A549 (cell line): ENCODE measurements around the gene DHRS3. TPM values are rescaled to one million over a fixed set of nuclear protein-coding genes. Genes with fewer than 3 reads are reported as not detected.
"Not testable (repeated sequence)": the region's sequence is repeated elsewhere in the genome, so short reads cannot be mapped to it uniquely, and the experiment has no call there.

Source experiments
- ATAC-seq, 2 experiments: fragments of 200-7000 bp in 1 of 2; fragments of >200 bp in 1 of 2; cut with Nextera tagmentation in 1 of 2; cut with Tn5 transposase in 1 of 2; 3 replicates each; pipeline versions ENCODE4 v1.8.0 to v1.9.1; 2018 to 2020; ENCODE audit warnings: mild to moderate bottlenecking in 1 of 2, moderate library complexity in 1 of 2
- CTCF ChIA-PET: fragments of 300-600 bp; sonication (Branson Sonifier 250); formaldehyde crosslinking; extraction: SDS; loops from one replicate; lab custom pipeline; 2021; ENCODE audit warnings: antibody characterized with exemption, inconsistent platforms; lab: Yijun Ruan, JAX
- POLR2A ChIA-PET: fragments of 350-600 bp; formaldehyde crosslinking; extraction: SDS; loops from one replicate; lab custom pipeline; 2021; ENCODE audit warnings: antibody characterized with exemption, inconsistent platforms; lab: Yijun Ruan, JAX
- DNase-seq, 2 experiments: peaks; one replicate each; pipeline versions ENCODE4 v3.0.0 to v3.0.0-alpha.2; 2011 to 2016; ENCODE audit warnings: low read depth in 1 of 2, low spot score in 1 of 2
- FAIRE-seq: peaks from 2 replicates; lab custom pipeline; 2011; peaks lifted over from hg19 to GRCh38; lab: Jason Lieb, UNC
- H3K27ac ChIP-seq, 2 experiments: fragments of >200 bp; sonication (Bioruptor Twin); formaldehyde crosslinking; 3 replicates each; pipeline ENCODE4 v1.5.1; 2016 to 2017
- H3K4me1 ChIP-seq: fragments of >200 bp; sonication (Bioruptor Twin); formaldehyde crosslinking; 3 replicates; pipeline ENCODE4 v1.6.1; 2016
- H3K4me2 ChIP-seq: fragments of >200 bp; sonication (Bioruptor Twin); formaldehyde crosslinking; 3 replicates; pipeline ENCODE4 v1.6.1; 2016
- H3K4me3 ChIP-seq: fragments of >200 bp; sonication (Bioruptor Twin); formaldehyde crosslinking; 3 replicates; pipeline ENCODE4 v1.5.1; 2016
- H3K9me3 ChIP-seq: fragments of >200 bp; sonication (Bioruptor Twin); formaldehyde crosslinking; 3 replicates; pipeline ENCODE4 v1.6.1; 2016
- CBX2 ChIP-seq: fragments of 200-600 bp; sonication (generic); IDR thresholded peaks from 2 replicates; pipeline ENCODE4 v1.6.1; 2016; ENCODE audit warnings: low read depth, mild to moderate bottlenecking, borderline replicate concordance
- CBX8 ChIP-seq: fragments of 200-600 bp; sonication (generic); IDR thresholded peaks from 2 replicates; pipeline ENCODE4 v1.6.1; 2016
- CHD2 ChIP-seq: fragments of 150-350 bp; IDR thresholded peaks from 2 replicates; pipeline ENCODE4 v1.6.1; 2014; ENCODE audit warnings: low read length; ENCODE audit not compliant: partially characterized antibody
- CTCF ChIP-seq: fragments of >200 bp; sonication (Bioruptor Twin); formaldehyde crosslinking; IDR thresholded peaks from 3 replicates; pipeline ENCODE4 v1.5.1; 2016
- EHMT2 ChIP-seq: fragments of 200-600 bp; sonication (generic); IDR thresholded peaks from 2 replicates; pipeline ENCODE4 v1.6.1; 2016; ENCODE audit warnings: antibody characterized with exemption, low read depth, mild to moderate bottlenecking, moderate library complexity
- EP300 ChIP-seq, 2 experiments: fragments of >200 bp; sonication (Bioruptor Twin); formaldehyde crosslinking; IDR thresholded peaks; 2 replicates in 1 of 2; 3 replicates in 1 of 2; pipeline ENCODE4 v1.6.1; 2016 to 2017
- FOXS1 ChIP-seq: fragments of 250-450 bp; sonication (Bioruptor Pico); IDR thresholded peaks from 2 replicates; pipeline ENCODE4 v1.5.0; 2020; ENCODE audit warnings: mild to moderate bottlenecking, moderate library complexity
- GATA3 ChIP-seq: IDR thresholded peaks from 2 replicates; pipeline ENCODE4 v1.6.1; 2012; ENCODE audit warnings: borderline replicate concordance
- HDAC2 ChIP-seq: fragments of 200-600 bp; sonication (generic); IDR thresholded peaks from 2 replicates; pipeline ENCODE4 v1.6.1; 2016
- HEYL ChIP-seq: fragments of 250-450 bp; sonication (Bioruptor Pico); IDR thresholded peaks from 2 replicates; pipeline ENCODE4 v1.8.0; 2021; ENCODE audit warnings: mild to moderate bottlenecking, moderate library complexity
- HOXB13 ChIP-seq: fragments of 250-450 bp; sonication (Bioruptor Pico); IDR thresholded peaks from 2 replicates; pipeline ENCODE4 v1.5.0; 2020; ENCODE audit warnings: low read depth, mild to moderate bottlenecking, moderate library complexity
- HOXB5 ChIP-seq: fragments of 250-450 bp; sonication (Bioruptor Pico); IDR thresholded peaks from 2 replicates; pipeline ENCODE4 v1.5.0; 2020; ENCODE audit warnings: mild to moderate bottlenecking, moderate library complexity
- JUN ChIP-seq, 2 experiments: fragments of >200 bp; sonication (Bioruptor Twin); formaldehyde crosslinking; IDR thresholded peaks; 2 replicates in 1 of 2; 3 replicates in 1 of 2; pipeline ENCODE4 v1.6.1; 2016 to 2017
- KDM1A ChIP-seq: fragments of 200-600 bp; sonication (generic); IDR thresholded peaks from 2 replicates; pipeline ENCODE4 v1.6.1; 2016; ENCODE audit warnings: low read depth, mild to moderate bottlenecking
- KDM5A ChIP-seq: fragments of 200-600 bp; sonication (generic); IDR thresholded peaks from 2 replicates; pipeline ENCODE4 v1.6.1; 2016; ENCODE audit warnings: antibody characterized with exemption, mild to moderate bottlenecking
- MAFK ChIP-seq: fragments of 450-650 bp; IDR thresholded peaks from 2 replicates; pipeline ENCODE4 v1.6.1; 2014; ENCODE audit not compliant: partially characterized antibody
- MAZ ChIP-seq: fragments of 150-350 bp; IDR thresholded peaks from 2 replicates; pipeline ENCODE4 v1.6.1; 2014; ENCODE audit warnings: antibody characterized with exemption, low read depth, low read length, borderline replicate concordance
- NFE2L2 ChIP-seq: fragments of 150-350 bp; conservative IDR thresholded peaks from 2 replicates; pipeline ENCODE4 v1.6.1; 2014; ENCODE audit warnings: low read length
- RAD21 ChIP-seq, 2 experiments: fragments of >200 bp in 1 of 2; sonication (Bioruptor Twin) in 1 of 2; formaldehyde crosslinking in 1 of 2; IDR thresholded peaks in 1 of 2; conservative IDR thresholded peaks in 1 of 2; 2 replicates in 1 of 2; 3 replicates in 1 of 2; pipeline ENCODE4 v1.6.1; 2012 to 2018; ENCODE audit warnings: inconsistent platforms in 1 of 2
- RCOR1 ChIP-seq: fragments of 150-350 bp; IDR thresholded peaks from 2 replicates; pipeline ENCODE4 v1.6.1; 2014; ENCODE audit warnings: antibody characterized with exemption, low read length, low read depth
- RFX5 ChIP-seq: fragments of 450-650 bp; IDR thresholded peaks from 2 replicates; pipeline ENCODE4 v1.7.1; 2014; ENCODE audit warnings: antibody characterized with exemption, mild to moderate bottlenecking, moderate library complexity
- RNF2 ChIP-seq: fragments of 200-600 bp; sonication (generic); IDR thresholded peaks from 2 replicates; pipeline ENCODE4 v1.6.1; 2016; ENCODE audit warnings: low read depth, mild to moderate bottlenecking, antibody characterized with exemption, moderate library complexity, borderline replicate concordance
- SMC3 ChIP-seq: fragments of >200 bp; sonication (Bioruptor Twin); formaldehyde crosslinking; IDR thresholded peaks from 3 replicates; pipeline ENCODE4 v1.6.1; 2018; ENCODE audit warnings: inconsistent platforms
- SREBF2 ChIP-seq: fragments of 450-650 bp; IDR thresholded peaks from 2 replicates; pipeline ENCODE4 v1.6.1; 2014; ENCODE audit warnings: mild to moderate bottlenecking, moderate library complexity
- TP53 ChIP-seq: fragments of 250-450 bp; sonication (Bioruptor Pico); IDR thresholded peaks from 2 replicates; pipeline ENCODE4 v1.5.0; 2021; ENCODE audit warnings: mild to moderate bottlenecking, moderate library complexity
- ZSCAN20 ChIP-seq: fragments of 250-450 bp; sonication (Bioruptor Pico); IDR thresholded peaks from 2 replicates; pipeline ENCODE4 v1.8.0; 2022; ENCODE audit warnings: mild to moderate bottlenecking, moderate library complexity
- WGBS: methylation state at CpG from one replicate; pipeline ENCODE4 v1.1.6; 2017; ENCODE audit errors: missing lambda C conversion rate; 5-methylcytosine and 5-hydroxymethylcytosine counted together
- polyA plus RNA-seq, 4 experiments: library from polyadenylated mRNA; depleted of rRNA in 3 of 4; stranded (reverse); fragments of >200 nt; fragmentation: RNase III in 1 of 4; extraction: RNeasy Plus Mini Kit Qiagen cat#74134 plus additional on column Dnase treatment in 1 of 4; gene quantifications; 2 replicates in 3 of 4; 3 replicates in 1 of 4; pipeline ENCODE4 v1.2.3, GENCODE V29; 2011 to 2017
- TF ChIP-seq, protein P1 (sequence below): fragments of 450-650 bp; IDR thresholded peaks from 2 replicates; pipeline ENCODE4 v1.6.1; 2014; ENCODE audit warnings: antibody characterized with exemption
- TF ChIP-seq, protein P2 (sequence below): fragments of 200-600 bp; sonication (generic); IDR thresholded peaks from 2 replicates; pipeline ENCODE4 v1.6.1; 2016; ENCODE audit warnings: antibody characterized with exemption, mild to moderate bottlenecking, moderate library complexity

Gene DHRS3
- polyA plus RNA-seq, 2 of the 4 experiments (the other 2 are of a cell fraction): 62.7 to 79.7 TPM

GRCh38 chr1:12524266-12524665 is 93.7 kb downstream of the DHRS3 start:
- FAIRE-seq: no peak
- H3K4me1 ChIP-seq: peaks cover 44% of the 10 kb centered on the region
- no peaks in the 10 kb centered on the region for H3K9me3 ChIP-seq
- peak overlapping the region; percentile 89 to 97; a peak in 5 of 6 replicates for H3K27ac ChIP-seq
- POLR2A ChIA-PET: no interaction called here
- WGBS: 98% methylated on average over 2 of the region's 2 CpGs
- CTCF ChIA-PET: no interaction called here
- H3K4me3 ChIP-seq: no peak overlapping the region
- ATAC-seq: no peak
- no peak for DNase-seq
- TF ChIP-seq CHD2: no peak
- TF ChIP-seq CBX2: no peak
- no peak for TF ChIP-seq MAZ
- no peak for TF ChIP-seq EHMT2
- TF ChIP-seq CTCF: no peak
- no peak for TF ChIP-seq RNF2
- no peak for TF ChIP-seq MAFK
- TF ChIP-seq, protein P1, sequence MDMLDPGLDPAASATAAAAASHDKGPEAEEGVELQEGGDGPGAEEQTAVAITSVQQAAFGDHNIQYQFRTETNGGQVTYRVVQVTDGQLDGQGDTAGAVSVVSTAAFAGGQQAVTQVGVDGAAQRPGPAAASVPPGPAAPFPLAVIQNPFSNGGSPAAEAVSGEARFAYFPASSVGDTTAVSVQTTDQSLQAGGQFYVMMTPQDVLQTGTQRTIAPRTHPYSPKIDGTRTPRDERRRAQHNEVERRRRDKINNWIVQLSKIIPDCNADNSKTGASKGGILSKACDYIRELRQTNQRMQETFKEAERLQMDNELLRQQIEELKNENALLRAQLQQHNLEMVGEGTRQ: no peak
- no peak for TF ChIP-seq HEYL (CRISPR knock-in tag)
- TF ChIP-seq RFX5: no peak
- no peak for TF ChIP-seq NFE2L2
- no peak for TF ChIP-seq HOXB13 (CRISPR knock-in tag)
- H3K4me2 ChIP-seq: no peak overlapping the region

DNA sequence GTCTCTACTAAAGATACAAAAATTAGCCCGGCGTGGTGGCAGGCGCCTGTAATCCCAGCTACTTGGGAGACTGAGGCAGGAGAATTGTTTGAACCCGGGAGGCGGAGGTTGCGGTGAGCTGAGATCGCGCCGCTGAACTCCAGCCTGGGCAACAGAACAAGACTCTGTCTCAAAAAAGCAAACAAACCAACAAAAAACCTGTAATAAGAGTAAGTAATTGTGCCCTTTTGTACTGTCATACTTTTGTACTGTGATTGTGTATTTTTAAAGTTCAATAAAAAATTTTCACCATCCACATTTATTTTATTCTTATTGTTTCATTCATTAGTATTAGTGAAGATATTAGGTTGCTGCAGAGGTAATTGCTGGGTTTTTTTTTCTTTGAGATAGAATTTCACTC is 95.2 kb downstream of the DHRS3 start:
- DNase-seq, H3K9me3 ChIP-seq, ATAC-seq, H3K4me2 ChIP-seq, POLR2A ChIA-PET, FAIRE-seq, CTCF ChIA-PET, H3K4me3 ChIP-seq: not testable (repeated sequence)
- Histone ChIP-seq H3K4me1 (peaks cover 33% of the 10 kb centered on the region), H3K27ac (peak overlapping the region in 1 of 2 experiments; percentile 45; a peak in 1 of 6 replicates)
- 92% methylated on average over 9 of the region's 9 CpGs for whole genome bisulfite sequencing

DNA sequence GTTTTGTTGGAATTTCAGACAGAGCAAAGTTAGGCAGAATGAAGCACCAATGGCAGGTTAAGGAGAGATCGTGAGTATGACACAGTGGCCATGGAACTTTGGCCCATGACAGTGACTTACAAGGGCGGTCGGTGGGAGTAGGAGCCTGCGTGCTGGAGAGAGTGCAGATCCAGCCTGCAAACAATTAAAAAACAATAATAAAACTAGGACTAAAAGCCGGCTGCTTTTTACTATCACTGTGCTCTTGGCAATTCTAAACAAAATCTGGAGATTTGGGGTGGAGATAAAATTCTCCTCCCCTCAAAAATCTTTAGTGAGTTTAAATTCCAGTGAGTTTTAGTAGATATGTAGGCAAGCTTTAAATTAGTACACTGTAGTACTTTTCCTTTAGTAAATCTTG is 96.9 kb downstream of the DHRS3 start:
- CTCF ChIA-PET: no interaction called here

GRCh38 chr1:12519693-12520364 is 98.2 kb downstream of the DHRS3 start:
- ChIA-PET POLR2A (no interaction called here), CTCF (interaction anchor here (0.8 kb wide), 1 partner anchor 11 kb away, joined by 3 read pairs; no protein-coding TSS in a partner anchor)
- 88% methylated on average over 11 of the region's 11 CpGs for WGBS
- FAIRE-seq: no peak
- no peak overlapping the region for H3K4me2 ChIP-seq
- ATAC-seq: peak in 1 of 2 experiments; percentile 36; a peak in 2 of 6 replicates
- no peak for DNase-seq
- H3K9me3 ChIP-seq: no peaks in the 10 kb centered on the region
- no peak overlapping the region for H3K4me3 ChIP-seq
- peak overlapping the region in 1 of 2 experiments; percentile 25; a peak in 2 of 6 replicates for H3K27ac ChIP-seq
- peaks cover 5% of the 10 kb centered on the region for H3K4me1 ChIP-seq
- TF ChIP-seq HOXB5 (CRISPR knock-in tag) (no peak), EP300 (IDR thresholded peaks at IDR 0.05) (no peak), RAD21 (conservative IDR thresholded peaks at IDR 0.05 in 1 of 2, IDR thresholded peaks at IDR 0.05 in 1 of 2) (no peak), RCOR1 (no peak), TP53 (CRISPR knock-in tag) (no peak), CBX2 (no peak), CBX8 (no peak), SREBF2 (no peak), GATA3 (no peak), JUN (IDR thresholded peaks at IDR 0.05) (no peak), HDAC2 (no peak), ZSCAN20 (CRISPR knock-in tag) (no peak), FOXS1 (CRISPR knock-in tag) (no peak)
- TF ChIP-seq, protein P2, sequence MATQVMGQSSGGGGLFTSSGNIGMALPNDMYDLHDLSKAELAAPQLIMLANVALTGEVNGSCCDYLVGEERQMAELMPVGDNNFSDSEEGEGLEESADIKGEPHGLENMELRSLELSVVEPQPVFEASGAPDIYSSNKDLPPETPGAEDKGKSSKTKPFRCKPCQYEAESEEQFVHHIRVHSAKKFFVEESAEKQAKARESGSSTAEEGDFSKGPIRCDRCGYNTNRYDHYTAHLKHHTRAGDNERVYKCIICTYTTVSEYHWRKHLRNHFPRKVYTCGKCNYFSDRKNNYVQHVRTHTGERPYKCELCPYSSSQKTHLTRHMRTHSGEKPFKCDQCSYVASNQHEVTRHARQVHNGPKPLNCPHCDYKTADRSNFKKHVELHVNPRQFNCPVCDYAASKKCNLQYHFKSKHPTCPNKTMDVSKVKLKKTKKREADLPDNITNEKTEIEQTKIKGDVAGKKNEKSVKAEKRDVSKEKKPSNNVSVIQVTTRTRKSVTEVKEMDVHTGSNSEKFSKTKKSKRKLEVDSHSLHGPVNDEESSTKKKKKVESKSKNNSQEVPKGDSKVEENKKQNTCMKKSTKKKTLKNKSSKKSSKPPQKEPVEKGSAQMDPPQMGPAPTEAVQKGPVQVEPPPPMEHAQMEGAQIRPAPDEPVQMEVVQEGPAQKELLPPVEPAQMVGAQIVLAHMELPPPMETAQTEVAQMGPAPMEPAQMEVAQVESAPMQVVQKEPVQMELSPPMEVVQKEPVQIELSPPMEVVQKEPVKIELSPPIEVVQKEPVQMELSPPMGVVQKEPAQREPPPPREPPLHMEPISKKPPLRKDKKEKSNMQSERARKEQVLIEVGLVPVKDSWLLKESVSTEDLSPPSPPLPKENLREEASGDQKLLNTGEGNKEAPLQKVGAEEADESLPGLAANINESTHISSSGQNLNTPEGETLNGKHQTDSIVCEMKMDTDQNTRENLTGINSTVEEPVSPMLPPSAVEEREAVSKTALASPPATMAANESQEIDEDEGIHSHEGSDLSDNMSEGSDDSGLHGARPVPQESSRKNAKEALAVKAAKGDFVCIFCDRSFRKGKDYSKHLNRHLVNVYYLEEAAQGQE: no peak

More for the DNA sequence above, 96.9 kb downstream of the DHRS3 start:
- 90% methylated on average over 5 of the region's 5 CpGs for WGBS
- ATAC-seq: no peak
- Histone ChIP-seq H3K4me3 (no peak overlapping the region), H3K9me3 (no peaks in the 10 kb centered on the region), H3K4me1 (peaks cover 18% of the 10 kb centered on the region), H3K4me2 (no peak overlapping the region), H3K27ac (peak overlapping the region in 1 of 2 experiments; percentile 49; a peak in 1 of 6 replicates)
- no peak for FAIRE-seq
- POLR2A ChIA-PET: no interaction called here
- DNase-seq: no peak
- TF ChIP-seq KDM5A (no peak), SMC3 (no peak), KDM1A (no peak)
